ENCODE measurements around the gene SF3A2. TPM values are rescaled to one million over a fixed set of nuclear protein-coding genes. Genes with fewer than 3 reads are reported as not detected.

SF3A2 gene
- total RNA-seq, 1 experiment from 2014 or later: 184 TPM

- Mint-ChIP-seq H3K36me3 (peaks cover 26% of the 10 kb centered on the region), H3K27me3 (ENCODE audit: low read depth) (no peaks in the 10 kb centered on the region), H3K4me1 (no peaks in the 10 kb centered on the region), H3K4me3 (no peak overlapping the region), H3K27ac (no peak overlapping the region), H3K9me3 (no peaks in the 10 kb centered on the region)
- ChIA-PET POLR2A (no interaction called here), CTCF (interaction anchor here (1.0 to 2.4 kb wide), 3 partner anchors 18 to 61 kb away, joined by 4 to 6 read pairs (median 5); no protein-coding TSS in a partner anchor)
- DNase-seq (ENCODE audit: low spot score) (no peak), ATAC-seq (no peak)
- TF ChIP-seq ATF1 (CRISPR knock-in tag; IDR thresholded peaks at IDR 0.05): no peak
These were observed 19.0 kb upstream of the SF3A2 start for GRCh38 chr19:2217591-2217990.

- Mint-ChIP-seq H3K27ac (no peak overlapping the region), H3K27me3 (ENCODE audit: low read depth) (no peaks in the 10 kb centered on the region), H3K4me3 (no peak overlapping the region), H3K9me3 (no peaks in the 10 kb centered on the region), H3K4me1 (no peaks in the 10 kb centered on the region), H3K36me3 (peaks cover 32% of the 10 kb centered on the region)
- ATAC-seq (no peak), DNase-seq (ENCODE audit: low spot score) (no peak)
- TF ChIP-seq ZNF671 (CRISPR knock-in tag; IDR thresholded peaks at IDR 0.05): no peak
- no peak for TF ChIP-seq JUN (CRISPR knock-in tag; IDR thresholded peaks at IDR 0.05)
- TF ChIP-seq NR1H2 (CRISPR knock-in tag; IDR thresholded peaks at IDR 0.05): no peak
- no peak for TF ChIP-seq RORB (CRISPR knock-in tag; IDR thresholded peaks at IDR 0.05)
- no peak for TF ChIP-seq NFATC4 (CRISPR knock-in tag; IDR thresholded peaks at IDR 0.05)
- TF ChIP-seq NR3C1 (CRISPR knock-in tag; conservative IDR thresholded peaks at IDR 0.05; ENCODE audit: low read depth): no peak
- TF ChIP-seq KAT7 (CRISPR knock-in tag; IDR thresholded peaks at IDR 0.05; ENCODE audit: borderline replicate concordance): no peak
- TF ChIP-seq ATF2 (CRISPR knock-in tag; IDR thresholded peaks at IDR 0.05; ENCODE audit: borderline replicate concordance, low read depth): no peak
- TF ChIP-seq ZNF138 (CRISPR knock-in tag; conservative IDR thresholded peaks at IDR 0.05): no peak
- TF ChIP-seq ELF4 (CRISPR knock-in tag; IDR thresholded peaks at IDR 0.05; ENCODE audit: low read depth): no peak
- no peak for TF ChIP-seq IRF2 (CRISPR knock-in tag; IDR thresholded peaks at IDR 0.05; ENCODE audit: borderline replicate concordance, low read depth)
- TF ChIP-seq CBFB (CRISPR knock-in tag; IDR thresholded peaks at IDR 0.05; ENCODE audit: low read depth): no peak
- TF ChIP-seq ZNF232 (CRISPR knock-in tag; IDR thresholded peaks at IDR 0.05): no peak
- no peak for TF ChIP-seq AFF4 (CRISPR knock-in tag; IDR thresholded peaks at IDR 0.05; ENCODE audit: borderline replicate concordance)
- TF ChIP-seq, protein P1, sequence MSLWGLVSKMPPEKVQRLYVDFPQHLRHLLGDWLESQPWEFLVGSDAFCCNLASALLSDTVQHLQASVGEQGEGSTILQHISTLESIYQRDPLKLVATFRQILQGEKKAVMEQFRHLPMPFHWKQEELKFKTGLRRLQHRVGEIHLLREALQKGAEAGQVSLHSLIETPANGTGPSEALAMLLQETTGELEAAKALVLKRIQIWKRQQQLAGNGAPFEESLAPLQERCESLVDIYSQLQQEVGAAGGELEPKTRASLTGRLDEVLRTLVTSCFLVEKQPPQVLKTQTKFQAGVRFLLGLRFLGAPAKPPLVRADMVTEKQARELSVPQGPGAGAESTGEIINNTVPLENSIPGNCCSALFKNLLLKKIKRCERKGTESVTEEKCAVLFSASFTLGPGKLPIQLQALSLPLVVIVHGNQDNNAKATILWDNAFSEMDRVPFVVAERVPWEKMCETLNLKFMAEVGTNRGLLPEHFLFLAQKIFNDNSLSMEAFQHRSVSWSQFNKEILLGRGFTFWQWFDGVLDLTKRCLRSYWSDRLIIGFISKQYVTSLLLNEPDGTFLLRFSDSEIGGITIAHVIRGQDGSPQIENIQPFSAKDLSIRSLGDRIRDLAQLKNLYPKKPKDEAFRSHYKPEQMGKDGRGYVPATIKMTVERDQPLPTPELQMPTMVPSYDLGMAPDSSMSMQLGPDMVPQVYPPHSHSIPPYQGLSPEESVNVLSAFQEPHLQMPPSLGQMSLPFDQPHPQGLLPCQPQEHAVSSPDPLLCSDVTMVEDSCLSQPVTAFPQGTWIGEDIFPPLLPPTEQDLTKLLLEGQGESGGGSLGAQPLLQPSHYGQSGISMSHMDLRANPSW (CRISPR knock-in tag; conservative IDR thresholded peaks at IDR 0.05; ENCODE audit: low read depth): no peak
- ChIA-PET CTCF (interaction anchor here (1.2 to 2.4 kb wide), 2 partner anchors 20 to 33 kb away, joined by 3 to 5 read pairs; no protein-coding TSS in a partner anchor), POLR2A (no interaction called here)
These were observed 16.9 kb upstream of the SF3A2 start for GRCh38 chr19:2219726-2220125.
